ENCODE results near the gene KLHL10.

Gene KLHL10

DNA sequence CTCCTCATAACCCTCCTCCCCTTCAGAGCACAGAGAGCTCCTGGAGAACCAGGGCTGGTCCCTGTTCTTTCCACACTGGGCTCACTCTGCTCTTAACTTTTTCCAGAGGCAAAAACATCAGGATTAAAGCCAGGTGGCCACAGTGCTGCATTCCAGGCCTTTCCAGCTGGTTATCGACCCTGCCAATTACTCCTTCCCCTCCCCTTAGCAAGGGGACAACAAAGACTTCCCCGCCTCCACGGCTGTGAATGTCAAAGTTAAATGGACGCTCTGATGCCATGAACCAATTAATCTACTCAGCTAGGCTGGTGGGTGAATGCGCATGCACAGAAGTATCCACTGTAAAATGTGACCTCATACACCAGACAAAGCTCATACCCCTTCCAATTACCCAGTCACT is 58.0 kb downstream of the KLHL10 start:
- no peak for DNase-seq (ENCODE audit: low read depth)

DNA sequence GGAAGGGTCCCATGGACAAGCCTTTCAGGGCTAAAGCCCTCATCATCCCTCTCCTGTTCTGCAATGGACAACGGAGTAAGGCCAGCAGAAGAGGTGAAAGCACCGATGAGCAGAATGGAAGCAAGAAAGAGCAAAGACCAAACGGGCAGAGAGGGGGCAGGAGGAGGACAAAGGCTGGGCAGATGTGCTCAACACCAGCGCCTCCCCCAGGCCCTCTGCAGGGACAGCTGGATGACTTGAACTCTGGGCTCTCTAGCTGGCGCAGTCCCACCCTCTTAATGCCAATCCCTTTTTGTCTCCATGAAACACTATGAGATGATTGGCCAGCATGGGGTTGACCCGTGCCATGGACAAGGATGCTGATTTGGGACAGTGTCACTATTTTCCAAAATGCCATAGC is 59.1 kb downstream of the KLHL10 start:
- no peak for DNase-seq (ENCODE audit: low read depth)

Measured in iris pigment epithelial cell (primary cell).